SH-SY5Y (cell line): ENCODE measurements around the gene NISCH.

Experiments
- GATA2 ChIP-seq: IDR thresholded peaks from 2 replicates; pipeline ENCODE4 v1.6.1; 2011; ENCODE audit warnings: mild to moderate bottlenecking, low read depth, low read length
- GATA3 ChIP-seq: IDR thresholded peaks from 2 replicates; pipeline ENCODE4 v1.6.1; 2011; ENCODE audit warnings: low read depth, mild to moderate bottlenecking, low read length, moderate library complexity

DNA sequence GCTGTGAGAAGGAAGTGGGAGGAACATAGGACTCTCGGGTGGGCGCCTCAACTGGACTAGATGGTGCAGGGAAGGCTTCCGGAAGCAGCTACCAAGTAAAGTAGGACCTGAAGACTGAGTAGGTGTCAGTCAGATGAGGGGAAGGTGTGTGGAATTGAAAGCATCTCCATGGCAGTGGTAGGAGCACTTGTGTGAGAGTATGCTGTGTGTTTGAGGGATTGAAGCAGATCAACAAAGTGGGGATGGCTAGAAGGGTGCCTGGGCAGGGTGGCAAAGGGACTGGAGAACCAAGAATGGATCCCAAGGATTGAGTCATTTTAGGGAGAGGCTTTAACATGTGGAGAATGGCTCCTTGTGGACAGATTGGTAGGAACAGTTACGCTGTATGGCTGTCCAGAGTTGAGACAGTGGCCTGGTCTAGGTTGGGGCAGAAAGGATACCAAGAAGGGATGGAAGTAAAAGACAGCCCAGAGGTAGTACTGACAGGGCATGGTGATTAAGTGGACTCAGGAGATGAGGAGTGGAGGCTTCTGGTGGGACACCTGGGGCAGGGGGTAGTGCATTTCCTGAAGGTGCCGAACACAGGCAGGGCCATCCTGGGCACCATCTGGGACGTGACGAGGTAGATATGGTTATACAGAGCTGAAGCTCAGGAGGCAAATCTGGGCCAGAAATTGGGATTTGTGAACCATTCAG lies 82.5 kb downstream of the NISCH start:
- TF ChIP-seq GATA3 (no peak), GATA2 (no peak)
